Endothelial cell of umbilical vein (primary cell): ENCODE measurements around the gene NADSYN1.

Experiments used
- CTCF ChIP-seq, 2 donors: IDR thresholded peaks; 1 replicate in 1 of 2; 2 replicates in 1 of 2; pipeline ENCODE4 v1.5.1; 2011; ENCODE audit warnings: low read length in 2 of 2, mild to moderate bottlenecking in 2 of 2, moderate library complexity in 2 of 2, control low read depth in 1 of 2, inconsistent platforms in 1 of 2, low read depth in 1 of 2; ENCODE audit not compliant: insufficient read depth in 1 of 2; ENCODE audit errors: extremely low read depth in 1 of 2
- EZH2 ChIP-seq: IDR thresholded peaks from 2 replicates; pipeline ENCODE4 v1.6.1; 2012; ENCODE audit warnings: borderline replicate concordance, low read depth, mild to moderate bottlenecking, moderate library complexity, low read length, inconsistent platforms; ENCODE audit not compliant: severe bottlenecking
- FOS ChIP-seq: IDR thresholded peaks from 2 replicates; pipeline ENCODE4 v1.6.1; 2011; ENCODE audit warnings: mild to moderate bottlenecking, low read length, moderate library complexity, borderline replicate concordance; ENCODE audit not compliant: insufficient read depth
- GATA2 ChIP-seq: IDR thresholded peaks from 2 replicates; pipeline ENCODE4 v1.7.0; 2011; ENCODE audit warnings: low read depth, mild to moderate bottlenecking, moderate library complexity, mixed read lengths, low read length; ENCODE audit not compliant: insufficient read length, insufficient read depth
- JUN ChIP-seq: IDR thresholded peaks from 2 replicates; pipeline ENCODE4 v1.6.1; 2011; ENCODE audit warnings: borderline replicate concordance, low read depth; ENCODE audit not compliant: insufficient read length, insufficient read depth
- MAX ChIP-seq: IDR thresholded peaks from 2 replicates; pipeline ENCODE4 v1.6.1; 2011; ENCODE audit not compliant: insufficient read depth, insufficient read length
- MYC ChIP-seq: IDR thresholded peaks from one replicate; pipeline ENCODE4 v1.6.1; 2011; ENCODE audit warnings: mild to moderate bottlenecking, low read depth, low read length
- POLR2A ChIP-seq: IDR thresholded peaks from 2 replicates; pipeline ENCODE4 v1.6.1; 2012; ENCODE audit warnings: low read depth, mild to moderate bottlenecking, control low read depth, low read length
- POLR2AphosphoS5 ChIP-seq: IDR thresholded peaks from 2 replicates; pipeline ENCODE4 v1.6.1; 2012; ENCODE audit warnings: low read depth, mild to moderate bottlenecking, control low read depth, low read length, moderate library complexity; ENCODE audit not compliant: insufficient read depth

GRCh38 chr11:71452199-71453036 lies 585 bp upstream of the NADSYN1 start:
- TF ChIP-seq CTCF (IDR thresholded peaks at IDR 0.05; ENCODE audit: extremely low read depth in 1 of 2, insufficient read depth in 1 of 2, low read depth in 1 of 2, low read length in 2 of 2), result no peak
- no peak for TF ChIP-seq EZH2
- no peak for TF ChIP-seq POLR2A
- no peak for TF ChIP-seq FOS
- no peak for TF ChIP-seq POLR2AphosphoS5
- TF ChIP-seq MAX, result no peak
- TF ChIP-seq JUN, result no peak
- peak; percentile 36 for TF ChIP-seq MYC
- TF ChIP-seq GATA2, result no peak
